Pons (tissue), 1 donor: Measurements from ENCODE around the gene TCN1.

Experiments
- DNase-seq: peaks from one replicate; pipeline ENCODE4 v3.0.0-alpha.2; 2016; ENCODE audit warnings: low spot score

The TCN1 gene

DNA sequence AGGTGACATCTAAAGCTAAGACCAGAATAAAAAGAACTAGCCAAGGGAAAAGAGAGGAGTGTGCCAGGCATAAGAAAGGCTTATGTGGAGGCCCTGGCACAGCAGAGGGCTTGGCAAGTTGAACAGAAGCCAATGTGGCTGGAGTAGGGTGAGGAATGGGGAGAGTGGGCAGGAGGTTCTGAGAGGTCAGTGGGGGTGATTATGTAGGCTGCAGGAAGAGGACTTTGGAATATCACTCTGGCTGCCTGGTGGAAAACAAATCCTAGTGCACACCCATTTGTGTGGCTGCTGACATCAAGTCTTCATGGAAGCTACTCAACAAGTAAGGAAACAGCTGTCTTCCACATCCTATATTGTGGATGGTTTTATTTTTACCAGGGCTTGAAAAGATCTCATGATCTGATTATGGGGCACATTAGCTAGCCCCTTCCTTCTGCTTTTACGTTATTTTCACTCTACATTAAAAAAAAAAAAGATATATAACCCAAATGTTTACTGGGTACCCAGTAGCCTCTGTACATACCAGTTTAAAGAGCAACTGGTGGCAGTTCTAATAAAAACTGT, 59.2 kb downstream of the TCN1 start:
- DNase-seq: no peak

DNA sequence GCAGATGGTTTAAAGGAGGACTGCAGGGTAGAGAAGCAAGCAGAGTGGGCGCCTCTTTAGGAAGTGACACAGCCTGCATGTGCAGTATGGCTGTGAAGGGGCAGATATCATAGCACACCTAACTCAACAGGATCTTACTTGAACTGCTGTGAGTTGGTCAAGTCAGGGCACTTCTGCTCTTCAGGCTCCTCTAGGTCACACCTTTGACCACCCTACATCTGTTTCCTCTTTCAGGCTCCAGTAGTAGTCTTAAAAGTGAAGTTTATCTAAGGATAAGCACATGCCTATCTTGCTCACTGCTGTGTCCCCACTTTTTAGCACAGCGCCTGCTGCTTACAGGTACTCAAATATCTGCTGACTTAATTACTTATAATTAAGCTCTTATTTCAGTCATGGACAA, 62.2 kb downstream of the TCN1 start:
- no peak for DNase-seq
